GM15510 (cell line): Measurements from ENCODE around the gene CEBPE.

Experiments used
- POLR2A ChIP-seq: IDR thresholded peaks from 3 replicates; pipeline ENCODE4 v1.6.1; 2011; ENCODE audit warnings: borderline replicate concordance; ENCODE audit not compliant: insufficient read length; ENCODE audit errors: extremely low read depth

CEBPE gene

GRCh38 chr14:23067847-23068788 is 50.9 kb downstream of the CEBPE start:
- TF ChIP-seq POLR2A, result no peak
